HEK293 (cell line): ENCODE results near the gene MOCS2.

Experiments
- ZFP3 ChIP-seq: fragments of 450-650 bp; formaldehyde crosslinking; IDR thresholded peaks from 2 replicates; pipeline ENCODE4 v1.5.1; 2016; ENCODE audit warnings: low read depth, missing biosample characterization, missing genetic modification characterization
- ZNF416 ChIP-seq: fragments of 450-650 bp; formaldehyde crosslinking; IDR thresholded peaks from 2 replicates; pipeline ENCODE4 v1.5.1; 2016; ENCODE audit warnings: missing biosample characterization, missing genetic modification characterization

DNA sequence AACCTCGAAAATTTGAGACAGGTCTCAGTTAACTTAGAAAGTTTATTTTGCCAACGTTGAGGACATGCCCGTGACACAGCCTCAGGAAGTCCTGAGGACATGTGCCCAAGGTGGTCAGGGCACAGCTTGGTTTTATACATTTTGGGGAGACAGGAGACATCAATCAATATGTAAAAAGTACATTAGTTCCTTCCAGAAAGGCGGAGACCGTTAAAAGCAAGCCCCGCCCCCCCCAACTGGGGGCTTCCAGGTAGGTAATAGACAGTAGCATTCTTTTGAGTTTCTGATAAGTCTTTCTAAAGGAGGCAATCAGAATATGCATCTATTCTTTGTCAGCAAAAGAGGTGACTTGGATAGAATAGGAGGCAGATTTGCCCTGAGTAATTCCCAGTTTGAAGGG is 599 bp upstream of the MOCS2 start:
- TF ChIP-seq ZFP3 (tag by site-specific recombination), result no peak
- no peak for TF ChIP-seq ZNF416 (tag by site-specific recombination)
